NCI-H1694 (cell line): Measurements from ENCODE around the gene ARHGAP6.
"Not testable (repeated sequence)": the region's sequence is repeated elsewhere in the genome, so short reads cannot be mapped to it uniquely, and the experiment has no call there.

Source experiments
- DNase-seq: peaks from one replicate; lab custom pipeline; 2025; lab: John Stamatoyannopoulos, UW

ARHGAP6 gene

DNA sequence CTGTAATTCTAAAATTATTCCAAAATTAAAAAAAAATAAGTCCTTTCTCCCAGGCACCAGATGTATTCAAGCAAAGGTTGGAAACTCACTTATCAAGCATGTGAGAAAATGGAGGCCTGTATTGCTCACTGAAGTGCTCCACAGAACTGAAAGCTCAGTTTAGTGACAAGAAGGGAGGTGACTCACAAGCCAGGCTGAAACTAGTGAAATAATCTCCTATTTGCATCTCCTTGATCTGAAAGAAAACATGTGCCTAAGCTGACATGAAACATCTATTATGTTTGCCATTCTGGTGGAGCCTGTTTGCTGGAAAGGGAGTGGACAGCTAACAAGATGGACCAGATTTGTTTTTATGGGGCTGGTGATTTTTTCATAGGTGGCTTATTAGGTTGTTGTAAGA, 426.5 kb downstream of the ARHGAP6 start:
- no peak for DNase-seq

GRCh38 chrX:11235377-11235776, 430.3 kb downstream of the ARHGAP6 start:
- not testable (repeated sequence) for DNase-seq

DNA sequence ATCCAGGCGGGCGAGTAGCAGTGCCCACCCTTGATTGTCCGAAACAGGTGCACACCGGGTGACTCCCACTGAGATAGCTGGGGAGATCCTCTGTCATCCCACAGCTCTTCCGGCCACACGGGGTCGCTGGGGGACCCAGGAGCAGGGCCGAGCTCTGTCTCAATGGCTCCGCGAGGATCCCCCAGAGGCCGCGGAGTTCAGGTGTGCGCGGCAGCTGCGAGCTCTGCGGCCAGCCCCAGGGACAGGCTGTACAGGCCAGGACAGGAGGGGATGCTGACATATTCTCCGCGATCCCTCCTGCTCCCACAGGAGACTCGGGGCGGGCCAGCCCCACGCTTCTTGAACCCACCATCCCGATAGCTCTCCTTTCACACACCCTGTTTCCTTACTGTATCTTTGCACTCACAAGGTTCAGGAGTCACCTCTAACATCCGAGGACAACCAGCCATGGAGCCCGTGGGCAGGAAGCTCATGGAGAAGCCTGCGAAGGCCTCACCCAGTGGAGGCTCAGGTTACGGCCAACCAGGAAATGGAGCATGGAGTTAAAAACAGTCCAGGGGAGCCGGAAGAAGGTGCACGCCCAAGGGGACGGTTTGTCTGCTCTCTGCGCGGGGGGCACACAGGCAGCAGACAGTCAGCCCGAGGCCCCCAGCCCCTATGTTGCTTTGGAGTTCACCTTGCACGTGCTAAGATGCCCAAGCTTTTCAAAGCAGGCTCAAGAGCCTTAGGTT, 450.4 kb downstream of the ARHGAP6 start:
- no peak for DNase-seq

GRCh38 chrX:11214346-11215190, 451.2 kb downstream of the ARHGAP6 start:
- no peak for DNase-seq

DNA sequence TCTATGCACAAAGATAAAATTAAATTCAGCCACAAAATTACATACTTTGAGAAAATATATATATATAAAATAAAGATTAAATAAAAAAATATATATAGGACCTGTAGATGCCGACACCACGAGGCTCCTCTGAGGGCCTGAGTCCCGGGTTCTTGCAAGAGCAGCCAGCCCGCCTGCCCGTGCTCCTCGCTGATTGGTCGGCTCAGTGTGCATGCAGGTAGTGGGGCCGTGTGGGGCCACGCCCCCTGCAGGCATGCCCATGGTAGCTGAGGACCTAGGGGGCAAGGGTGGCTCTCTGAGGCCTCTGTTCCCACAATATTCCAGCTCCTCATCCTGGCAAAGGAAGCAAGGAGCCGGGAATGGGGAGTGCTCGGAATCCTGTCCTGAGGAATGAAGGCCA, 453.0 kb downstream of the ARHGAP6 start:
- no peak for DNase-seq

GRCh38 chrX:11210415-11210801, 455.3 kb downstream of the ARHGAP6 start:
- no peak for DNase-seq

GRCh38 chrX:11209798-11210414, 455.8 kb downstream of the ARHGAP6 start:
- no peak for DNase-seq

DNA sequence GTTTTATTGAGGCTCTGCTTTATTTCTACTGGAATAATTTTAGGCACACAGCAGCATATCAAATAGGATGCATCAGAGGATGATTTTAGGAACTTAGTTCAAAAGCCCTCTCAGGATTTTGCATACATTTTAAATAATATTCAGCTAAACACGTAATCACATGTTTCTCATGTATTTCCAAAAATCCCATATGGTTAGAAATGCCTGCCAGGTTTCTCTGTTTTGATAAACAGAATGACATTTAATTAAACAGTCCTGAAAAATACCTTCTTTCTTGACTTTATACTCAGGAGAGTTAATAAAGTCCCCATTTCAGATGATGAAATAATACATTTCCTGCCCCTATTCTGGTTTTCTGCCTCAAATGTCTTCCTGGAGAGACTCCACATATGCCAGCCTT, 459.0 kb downstream of the ARHGAP6 start:
- peak; percentile 23 for DNase-seq

- no peak for DNase-seq
Measured at GRCh38 chrX:11205796-11206195, 459.9 kb downstream of the ARHGAP6 start.

DNA sequence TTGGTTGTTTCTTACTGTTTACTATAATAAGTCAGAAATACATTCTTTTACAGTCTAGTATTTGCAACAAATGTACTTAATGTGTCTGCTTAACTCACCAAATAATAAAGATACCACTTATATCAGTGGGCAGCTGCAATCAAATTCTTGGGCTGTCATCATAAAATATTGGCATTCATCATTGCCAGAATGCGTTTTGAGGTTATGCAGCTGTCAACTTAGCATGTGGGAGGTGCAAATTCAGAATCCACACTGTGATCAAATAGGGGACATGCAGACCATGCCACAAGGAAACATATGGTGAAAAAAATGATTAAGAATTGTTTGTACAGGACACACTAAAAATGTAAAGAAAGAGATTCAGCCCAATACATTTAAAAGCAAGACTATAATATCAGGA, 468.0 kb downstream of the ARHGAP6 start:
- DNase-seq = no peak

GRCh38 chrX:11196476-11196875, 469.2 kb downstream of the ARHGAP6 start:
- DNase-seq = no peak

- DNase-seq = no peak
Measured at GRCh38 chrX:11193035-11193469, 472.7 kb downstream of the ARHGAP6 start.

GRCh38 chrX:11190745-11191510, 474.8 kb downstream of the ARHGAP6 start:
- no peak for DNase-seq

- DNase-seq = no peak
Measured at GRCh38 chrX:11189097-11189496, 476.6 kb downstream of the ARHGAP6 start.

DNA sequence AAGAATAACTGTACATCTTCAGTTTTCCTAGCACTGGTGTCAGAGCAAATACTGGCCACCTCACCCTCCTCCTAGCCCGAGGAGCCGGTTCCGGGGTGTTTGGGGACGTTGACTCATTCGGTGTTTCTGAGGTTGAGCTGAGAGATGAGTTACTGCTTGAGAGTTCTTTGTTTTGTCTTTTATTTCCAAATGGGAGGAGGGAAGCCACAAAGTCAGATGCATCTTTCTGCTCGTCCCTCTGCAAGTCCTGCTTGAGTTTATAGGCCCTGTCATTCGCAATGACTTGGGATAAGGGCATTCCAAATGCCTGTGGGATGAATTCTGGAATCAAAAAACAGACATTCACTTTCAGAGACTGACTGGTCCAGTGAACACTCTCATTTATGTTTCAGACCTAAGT, 477.1 kb downstream of the ARHGAP6 start:
- no peak for DNase-seq

- no peak for DNase-seq
Measured at GRCh38 chrX:11187001-11187400, 478.7 kb downstream of the ARHGAP6 start.

DNA sequence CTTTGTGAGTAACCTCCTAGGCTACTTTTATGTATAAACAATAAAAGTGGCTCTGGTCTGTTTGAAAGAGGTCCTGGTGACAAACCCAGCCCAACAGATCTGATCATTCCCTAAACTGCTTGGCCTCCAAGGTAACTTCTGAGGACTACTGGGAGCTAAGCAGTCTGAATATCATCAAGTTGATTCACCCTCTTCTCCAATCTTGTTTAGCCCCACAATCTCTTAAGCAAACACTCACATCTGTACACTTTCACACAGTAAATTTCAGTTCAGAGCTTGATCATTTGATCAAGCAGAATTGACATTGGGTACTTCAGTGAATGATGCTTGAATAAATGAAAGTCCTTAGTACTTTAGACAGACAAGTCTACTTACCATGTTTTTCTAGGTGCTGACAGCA, 479.9 kb downstream of the ARHGAP6 start:
- DNase-seq = no peak

- DNase-seq = no peak
Measured at GRCh38 chrX:11180571-11180970, 485.1 kb downstream of the ARHGAP6 start.

- no peak for DNase-seq
Measured at GRCh38 chrX:11172415-11172814, 493.3 kb downstream of the ARHGAP6 start.

DNA sequence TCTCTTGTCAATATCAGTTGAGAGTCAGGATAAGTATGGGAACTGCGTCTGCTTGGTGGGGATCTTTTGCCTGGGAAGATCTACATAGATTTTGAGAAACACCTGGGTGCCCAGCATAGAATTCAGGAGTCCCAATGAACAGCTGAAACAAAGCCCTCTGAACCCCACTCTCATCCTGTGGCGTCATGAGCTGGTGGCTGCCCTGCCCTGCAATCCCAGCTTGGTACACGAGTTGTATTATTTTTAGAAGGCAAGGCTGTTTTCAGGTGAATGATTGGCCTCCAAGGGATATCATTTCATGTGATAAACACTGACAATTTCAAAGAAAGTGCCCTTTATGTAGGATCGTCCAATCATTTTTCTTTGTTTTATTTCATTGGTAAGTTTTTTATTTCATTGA, 493.8 kb downstream of the ARHGAP6 start:
- no peak for DNase-seq

DNA sequence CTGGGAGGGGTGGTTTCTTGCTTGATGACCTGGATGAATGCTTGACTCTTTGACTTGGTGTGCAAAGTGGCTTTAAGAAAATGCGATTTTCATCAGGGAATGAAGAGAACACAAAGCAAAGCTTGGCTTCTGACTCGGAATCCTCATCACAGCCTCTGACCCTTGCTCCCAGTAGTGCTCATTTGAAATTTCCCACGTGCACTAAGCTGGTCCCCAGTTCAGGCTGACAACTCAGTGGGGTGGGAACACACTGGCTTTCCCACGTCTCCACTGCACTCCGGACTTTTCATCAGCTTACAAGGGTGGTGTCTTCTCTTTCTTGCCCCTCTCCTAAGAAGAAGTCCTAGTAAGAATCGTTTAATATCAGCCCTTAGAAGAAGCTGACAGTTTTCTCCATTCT, 501.3 kb downstream of the ARHGAP6 start:
- no peak for DNase-seq

- DNase-seq = no peak
Measured at GRCh38 chrX:11159149-11159548, 506.6 kb downstream of the ARHGAP6 start.
